ENCODE data around the gene CDH1.
"Not testable (repeated sequence)": the region's sequence is repeated elsewhere in the genome, so short reads cannot be mapped to it uniquely, and the experiment has no call there.

CDH1 gene

GRCh38 chr16:68790944-68791343, 53.9 kb downstream of the CDH1 start:
- DNase-seq (ENCODE audit: low read depth) = no peak

GRCh38 chr16:68792465-68793324, 55.6 kb downstream of the CDH1 start:
- DNase-seq (ENCODE audit: low read depth) = peak; percentile 68

- no peak for DNase-seq (ENCODE audit: low read depth)
These were observed 56.3 kb downstream of the CDH1 start for GRCh38 chr16:68793401-68793857.

GRCh38 chr16:68798398-68798797, 61.3 kb downstream of the CDH1 start:
- DNase-seq (ENCODE audit: low read depth) = no peak

- DNase-seq (ENCODE audit: low read depth) = peak; percentile 84
These were observed 63.3 kb downstream of the CDH1 start for GRCh38 chr16:68800257-68800875.

GRCh38 chr16:68802190-68802589, 65.1 kb downstream of the CDH1 start:
- DNase-seq (ENCODE audit: low read depth) = peak; percentile 15

GRCh38 chr16:68806422-68806821, 69.3 kb downstream of the CDH1 start:
- no peak for DNase-seq (ENCODE audit: low read depth)

- no peak for DNase-seq (ENCODE audit: low read depth)
These were observed 69.9 kb downstream of the CDH1 start for GRCh38 chr16:68806981-68807380.

GRCh38 chr16:68814516-68814915, 77.4 kb downstream of the CDH1 start:
- DNase-seq (ENCODE audit: low read depth) = no peak

- peak; percentile 81 for DNase-seq (ENCODE audit: low read depth)
These were observed 86.5 kb downstream of the CDH1 start for GRCh38 chr16:68823401-68824135.

GRCh38 chr16:68825427-68825826, 88.3 kb downstream of the CDH1 start:
- no peak for DNase-seq (ENCODE audit: low read depth)

GRCh38 chr16:68826652-68827051, 89.6 kb downstream of the CDH1 start:
- no peak for DNase-seq (ENCODE audit: low read depth)

- DNase-seq (ENCODE audit: low read depth) = no peak
These were observed 96.2 kb downstream of the CDH1 start for GRCh38 chr16:68833251-68833650.

- no peak for DNase-seq (ENCODE audit: low read depth)
These were observed 97.5 kb downstream of the CDH1 start for GRCh38 chr16:68834550-68834949.

- no peak for DNase-seq (ENCODE audit: low read depth)
These were observed 98.9 kb downstream of the CDH1 start for GRCh38 chr16:68835970-68836369.

GRCh38 chr16:68839831-68840230, 102.7 kb downstream of the CDH1 start:
- peak; percentile 9 for DNase-seq (ENCODE audit: low read depth)

- not testable (repeated sequence) for DNase-seq (ENCODE audit: low read depth)
These were observed 105.9 kb downstream of the CDH1 start for GRCh38 chr16:68842964-68843481.

GRCh38 chr16:68843482-68844210, 106.6 kb downstream of the CDH1 start, which contains the start of gene TANGO6:
Gene TANGO6, plus strand, starts transcription at chr16:68843531. Its CDS starts 87 bp downstream, at chr16:68843618.
- peak; percentile 72 for DNase-seq (ENCODE audit: low read depth)

GRCh38 chr16:68844211-68844564, 107.1 kb downstream of the CDH1 start:
- no peak for DNase-seq (ENCODE audit: low read depth)

- no peak for DNase-seq (ENCODE audit: low read depth)
These were observed 111.7 kb downstream of the CDH1 start for GRCh38 chr16:68848786-68849185.

GRCh38 chr16:68850481-68850880, 113.4 kb downstream of the CDH1 start:
- DNase-seq (ENCODE audit: low read depth) = no peak

GRCh38 chr16:68851601-68852000, 114.5 kb downstream of the CDH1 start:
- DNase-seq (ENCODE audit: low read depth) = peak; percentile 6

All from fibroblast of gingiva (primary cell).